ENCODE measurements around the gene ARF6. TPM values are rescaled to one million over a fixed set of nuclear protein-coding genes. Genes with fewer than 3 reads are reported as not detected.
"Not testable (repeated sequence)": the region's sequence is repeated elsewhere in the genome, so short reads cannot be mapped to it uniquely, and the experiment has no call there.

Gene ARF6
- polyA plus RNA-seq, 1 donor (not counting 4 experiments of a cell fraction or from before 2014, with no cell fraction given), result 53.4 TPM

DNA sequence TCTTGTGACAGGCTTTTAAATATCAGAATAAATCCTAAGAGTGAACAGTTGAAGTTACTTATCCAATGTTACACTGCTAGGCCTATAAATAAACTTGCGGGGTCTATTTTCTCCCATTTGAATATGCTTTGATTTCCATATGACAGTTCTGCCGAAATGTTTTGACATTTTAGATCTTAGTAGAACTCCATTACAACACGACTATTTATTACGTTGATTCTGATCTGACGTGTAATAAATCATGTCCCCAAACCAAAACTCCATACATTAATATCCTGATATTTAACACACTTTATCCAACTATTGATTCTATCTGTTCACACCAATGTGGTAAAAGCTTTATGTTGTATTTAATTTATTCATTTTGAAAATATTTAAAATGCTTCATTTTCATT is 24.2 kb upstream of the ARF6 start:
- Histone ChIP-seq H3K9ac (ENCODE audit: control insufficient read depth, extremely low read depth, insufficient read depth, low read length) (peak overlapping the region; percentile 81), H2AFZ (ENCODE audit: control insufficient read depth, low read length) (peak overlapping the region; percentile 89), H4K20me1 (ENCODE audit: control insufficient read depth, extremely low read depth, insufficient read depth, low read length) (no peaks in the 10 kb centered on the region), H3K4me3 (ENCODE audit: control insufficient read depth in 2 of 3, extremely low read depth in 1 of 3, insufficient read depth in 2 of 3, low read depth in 1 of 3, low read length in 3 of 3) (peak overlapping the region; percentile 54 to 80 (median 62)), H3K79me2 (ENCODE audit: control insufficient read depth, insufficient read depth, low read length) (peaks cover 3% of the 10 kb centered on the region), H3K27ac (ENCODE audit: control insufficient read depth, insufficient read depth, low read length) (peak overlapping the region; percentile 94), H3K4me2 (ENCODE audit: control insufficient read depth, extremely low read depth, insufficient read depth, low read depth, low read length) (peak overlapping the region; percentile 98), H3K9me3 (ENCODE audit: control insufficient read depth, low read depth, low read length) (no peaks in the 10 kb centered on the region), H3K27me3 (ENCODE audit: control insufficient read depth, extremely low read depth, insufficient read depth, low read length) (no peaks in the 10 kb centered on the region), H3K9me1 (ENCODE audit: control insufficient read depth, extremely low read depth, insufficient read depth, low read length) (no peaks in the 10 kb centered on the region), H3K4me1 (ENCODE audit: control insufficient read depth, extremely low read depth, insufficient read depth, low read length) (peaks cover 22% of the 10 kb centered on the region), H3K36me3 (ENCODE audit: control insufficient read depth in 2 of 2, extremely low read depth in 1 of 2, insufficient read depth in 2 of 2, low read length in 2 of 2) (no peaks in the 10 kb centered on the region)
- no peak for DNase-seq (ENCODE audit: low read depth, low spot score)
- FAIRE-seq, result no peak
- TF ChIP-seq, protein P1, sequence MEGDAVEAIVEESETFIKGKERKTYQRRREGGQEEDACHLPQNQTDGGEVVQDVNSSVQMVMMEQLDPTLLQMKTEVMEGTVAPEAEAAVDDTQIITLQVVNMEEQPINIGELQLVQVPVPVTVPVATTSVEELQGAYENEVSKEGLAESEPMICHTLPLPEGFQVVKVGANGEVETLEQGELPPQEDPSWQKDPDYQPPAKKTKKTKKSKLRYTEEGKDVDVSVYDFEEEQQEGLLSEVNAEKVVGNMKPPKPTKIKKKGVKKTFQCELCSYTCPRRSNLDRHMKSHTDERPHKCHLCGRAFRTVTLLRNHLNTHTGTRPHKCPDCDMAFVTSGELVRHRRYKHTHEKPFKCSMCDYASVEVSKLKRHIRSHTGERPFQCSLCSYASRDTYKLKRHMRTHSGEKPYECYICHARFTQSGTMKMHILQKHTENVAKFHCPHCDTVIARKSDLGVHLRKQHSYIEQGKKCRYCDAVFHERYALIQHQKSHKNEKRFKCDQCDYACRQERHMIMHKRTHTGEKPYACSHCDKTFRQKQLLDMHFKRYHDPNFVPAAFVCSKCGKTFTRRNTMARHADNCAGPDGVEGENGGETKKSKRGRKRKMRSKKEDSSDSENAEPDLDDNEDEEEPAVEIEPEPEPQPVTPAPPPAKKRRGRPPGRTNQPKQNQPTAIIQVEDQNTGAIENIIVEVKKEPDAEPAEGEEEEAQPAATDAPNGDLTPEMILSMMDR (optimal IDR thresholded peaks at IDR 0.05 in 1 of 3, IDR thresholded peaks at IDR 0.05 in 1 of 3, conservative IDR thresholded peaks at IDR 0.05 in 1 of 3; ENCODE audit: extremely low read depth in 1 of 3, insufficient read depth in 2 of 3, low read length in 3 of 3), result no peak
- no peak for TF ChIP-seq EZH2 (IDR thresholded peaks at IDR 0.05; ENCODE audit: low read length)
- dilution Hi-C loops (cut with MboI; ENCODE audit: extremely low pct_ligation_motif_present, low sequenced_read_pairs), result no loop called here

DNA sequence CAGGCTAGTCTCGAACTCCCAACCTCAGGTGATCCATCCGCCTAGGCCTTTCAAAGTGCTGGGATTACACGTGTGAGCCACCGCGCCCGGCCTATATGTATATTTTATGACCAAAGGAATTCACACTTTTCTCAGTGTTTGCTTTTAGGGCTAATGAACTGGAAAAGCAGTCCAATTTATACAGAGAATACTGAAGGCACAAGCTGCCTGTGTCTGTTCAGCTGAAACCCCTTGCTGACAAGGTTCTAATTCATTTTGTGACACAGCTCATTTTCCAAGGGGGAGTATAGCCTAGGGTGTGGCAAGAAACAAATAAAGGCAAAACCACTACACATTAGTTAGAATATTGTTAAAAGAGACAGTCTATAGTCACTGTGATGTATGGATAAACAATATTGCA is 22.0 kb upstream of the ARF6 start:
- DNase-seq (ENCODE audit: low read depth, low spot score) (no peak), FAIRE-seq (no peak)
- TF ChIP-seq, protein P1 (optimal IDR thresholded peaks at IDR 0.05 in 1 of 3, IDR thresholded peaks at IDR 0.05 in 1 of 3, conservative IDR thresholded peaks at IDR 0.05 in 1 of 3; ENCODE audit: extremely low read depth in 1 of 3, insufficient read depth in 2 of 3, low read length in 3 of 3), result no peak
- no peak for TF ChIP-seq EZH2 (IDR thresholded peaks at IDR 0.05; ENCODE audit: low read length)
- H3K4me1 ChIP-seq (ENCODE audit: control insufficient read depth, extremely low read depth, insufficient read depth, low read length), result peaks cover 11% of the 10 kb centered on the region
- H3K36me3 ChIP-seq (ENCODE audit: control insufficient read depth in 2 of 2, extremely low read depth in 1 of 2, insufficient read depth in 2 of 2, low read length in 2 of 2), result no peaks in the 10 kb centered on the region
- dilution Hi-C loops (cut with MboI; ENCODE audit: extremely low pct_ligation_motif_present, low sequenced_read_pairs), result no loop called here
- no peaks in the 10 kb centered on the region for H3K27me3 ChIP-seq (ENCODE audit: control insufficient read depth, extremely low read depth, insufficient read depth, low read length)
- no peak overlapping the region for H3K4me2 ChIP-seq (ENCODE audit: control insufficient read depth, extremely low read depth, insufficient read depth, low read depth, low read length)
- H3K79me2 ChIP-seq (ENCODE audit: control insufficient read depth, insufficient read depth, low read length), result no peaks in the 10 kb centered on the region
- no peak overlapping the region for H2AFZ ChIP-seq (ENCODE audit: control insufficient read depth, low read length)
- H3K27ac ChIP-seq (ENCODE audit: control insufficient read depth, insufficient read depth, low read length), result no peak overlapping the region
- no peak overlapping the region for H3K4me3 ChIP-seq (ENCODE audit: control insufficient read depth in 2 of 3, extremely low read depth in 1 of 3, insufficient read depth in 2 of 3, low read depth in 1 of 3, low read length in 3 of 3)
- no peak overlapping the region for H3K9ac ChIP-seq (ENCODE audit: control insufficient read depth, extremely low read depth, insufficient read depth, low read length)
- H4K20me1 ChIP-seq (ENCODE audit: control insufficient read depth, extremely low read depth, insufficient read depth, low read length), result no peaks in the 10 kb centered on the region
- H3K9me1 ChIP-seq (ENCODE audit: control insufficient read depth, extremely low read depth, insufficient read depth, low read length), result no peaks in the 10 kb centered on the region
- H3K9me3 ChIP-seq (ENCODE audit: control insufficient read depth, low read depth, low read length), result no peaks in the 10 kb centered on the region

DNA sequence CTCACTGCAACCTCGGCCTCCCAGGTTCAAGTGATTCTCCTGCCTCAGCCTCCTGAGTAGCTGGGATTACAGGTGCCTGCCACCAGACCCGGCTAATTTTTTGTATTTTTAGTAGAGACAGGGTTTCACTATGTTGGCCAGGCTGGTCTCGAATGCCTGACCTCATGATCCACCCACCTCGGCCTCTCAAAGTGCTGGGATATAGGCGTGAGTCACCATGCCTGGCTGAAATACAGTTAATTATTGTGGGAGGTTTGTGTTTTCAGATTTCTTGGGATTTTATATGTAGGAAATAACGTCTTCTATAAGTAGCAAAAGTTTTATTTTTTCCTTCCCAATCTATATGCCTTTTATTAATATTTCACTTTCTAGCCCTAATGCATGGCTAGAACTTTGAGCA is 19.3 kb upstream of the ARF6 start:
- H2AFZ ChIP-seq (ENCODE audit: control insufficient read depth, low read length); H3K9me1 ChIP-seq (ENCODE audit: control insufficient read depth, extremely low read depth, insufficient read depth, low read length); DNase-seq (ENCODE audit: low read depth, low spot score); H3K9ac ChIP-seq (ENCODE audit: control insufficient read depth, extremely low read depth, insufficient read depth, low read length); dilution Hi-C loops (cut with MboI; ENCODE audit: extremely low pct_ligation_motif_present, low sequenced_read_pairs); H3K27ac ChIP-seq (ENCODE audit: control insufficient read depth, insufficient read depth, low read length); H4K20me1 ChIP-seq (ENCODE audit: control insufficient read depth, extremely low read depth, insufficient read depth, low read length); H3K4me2 ChIP-seq (ENCODE audit: control insufficient read depth, extremely low read depth, insufficient read depth, low read depth, low read length); H3K4me3 ChIP-seq (ENCODE audit: control insufficient read depth in 2 of 3, extremely low read depth in 1 of 3, insufficient read depth in 2 of 3, low read depth in 1 of 3, low read length in 3 of 3); H3K4me1 ChIP-seq (ENCODE audit: control insufficient read depth, extremely low read depth, insufficient read depth, low read length); H3K27me3 ChIP-seq (ENCODE audit: control insufficient read depth, extremely low read depth, insufficient read depth, low read length); H3K79me2 ChIP-seq (ENCODE audit: control insufficient read depth, insufficient read depth, low read length); FAIRE-seq; H3K9me3 ChIP-seq (ENCODE audit: control insufficient read depth, low read depth, low read length); H3K36me3 ChIP-seq (ENCODE audit: control insufficient read depth in 2 of 2, extremely low read depth in 1 of 2, insufficient read depth in 2 of 2, low read length in 2 of 2): not testable (repeated sequence)

Measured in keratinocyte (primary cell).